ENCODE measurements around the gene CCDC83. TPM values are rescaled to one million over a fixed set of nuclear protein-coding genes. Genes with fewer than 3 reads are reported as not detected.

Gene CCDC83
- total and polyA plus RNA-seq, 2 donors (not counting 3 experiments of a cell fraction or from before 2014, with no cell fraction given) = not detected

- Histone ChIP-seq H3K9me1 (replicated peaks; ENCODE audit: control insufficient read depth, extremely low read depth, insufficient read depth, low read length) (no peaks in the 10 kb centered on the region), H3K27me3 (ENCODE audit: control insufficient read depth in 2 of 2, insufficient read depth in 2 of 2, low read length in 2 of 2) (peaks cover 27 to 29% of the 10 kb centered on the region in 2 experiments), H3K9ac (replicated peaks; ENCODE audit: extremely low read depth, insufficient read depth, low read length) (no peak overlapping the region), H3K4me2 (ENCODE audit: insufficient read depth, low read length) (no peak overlapping the region), H2AFZ (ENCODE audit: low read depth, low read length) (no peak overlapping the region), H4K20me1 (replicated peaks; ENCODE audit: control insufficient read depth, extremely low read depth, insufficient read depth, low read length) (no peaks in the 10 kb centered on the region), H3K4me1 (ENCODE audit: control insufficient read depth, extremely low read depth, insufficient read depth, low read length) (no peaks in the 10 kb centered on the region), H3K36me3 (ENCODE audit: control insufficient read depth in 2 of 2, extremely low read depth in 1 of 2, insufficient read depth in 2 of 2, low read length in 2 of 2) (no peaks in the 10 kb centered on the region), H3K27ac (ENCODE audit: insufficient read depth, low read depth, low read length) (no peak overlapping the region), H3K4me3 (replicated peaks in 1 of 3; ENCODE audit: insufficient read depth in 1 of 3, low read depth in 1 of 3, low read length in 3 of 3) (no peak overlapping the region), H3K9me3 (replicated peaks; ENCODE audit: control insufficient read depth, insufficient read depth, low read length) (no peaks in the 10 kb centered on the region), H3K79me2 (ENCODE audit: control insufficient read depth, insufficient read depth, low read length) (no peaks in the 10 kb centered on the region)
- no TSS peak for BruUV-seq (replicated peaks)
- DNase-seq (ENCODE audit: low read depth, low spot score) (no peak), FAIRE-seq (no peak)
- TF ChIP-seq, protein P1, sequence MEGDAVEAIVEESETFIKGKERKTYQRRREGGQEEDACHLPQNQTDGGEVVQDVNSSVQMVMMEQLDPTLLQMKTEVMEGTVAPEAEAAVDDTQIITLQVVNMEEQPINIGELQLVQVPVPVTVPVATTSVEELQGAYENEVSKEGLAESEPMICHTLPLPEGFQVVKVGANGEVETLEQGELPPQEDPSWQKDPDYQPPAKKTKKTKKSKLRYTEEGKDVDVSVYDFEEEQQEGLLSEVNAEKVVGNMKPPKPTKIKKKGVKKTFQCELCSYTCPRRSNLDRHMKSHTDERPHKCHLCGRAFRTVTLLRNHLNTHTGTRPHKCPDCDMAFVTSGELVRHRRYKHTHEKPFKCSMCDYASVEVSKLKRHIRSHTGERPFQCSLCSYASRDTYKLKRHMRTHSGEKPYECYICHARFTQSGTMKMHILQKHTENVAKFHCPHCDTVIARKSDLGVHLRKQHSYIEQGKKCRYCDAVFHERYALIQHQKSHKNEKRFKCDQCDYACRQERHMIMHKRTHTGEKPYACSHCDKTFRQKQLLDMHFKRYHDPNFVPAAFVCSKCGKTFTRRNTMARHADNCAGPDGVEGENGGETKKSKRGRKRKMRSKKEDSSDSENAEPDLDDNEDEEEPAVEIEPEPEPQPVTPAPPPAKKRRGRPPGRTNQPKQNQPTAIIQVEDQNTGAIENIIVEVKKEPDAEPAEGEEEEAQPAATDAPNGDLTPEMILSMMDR (IDR thresholded peaks at IDR 0.05; ENCODE audit: extremely low read depth in 1 of 2, insufficient read depth in 1 of 2, low read depth in 1 of 2, low read length in 2 of 2) = no peak
- TF ChIP-seq JUN (IDR thresholded peaks at IDR 0.05; ENCODE audit: borderline replicate concordance, insufficient read depth, insufficient read length, low read depth) = no peak
- no peak for TF ChIP-seq FOS (IDR thresholded peaks at IDR 0.05; ENCODE audit: borderline replicate concordance, insufficient read depth, low read length)
- no peak for TF ChIP-seq MAX (IDR thresholded peaks at IDR 0.05; ENCODE audit: insufficient read depth, insufficient read length)
- TF ChIP-seq POLR2AphosphoS5 (IDR thresholded peaks at IDR 0.05; ENCODE audit: insufficient read depth, low read depth, low read length) = no peak
- no peak for TF ChIP-seq MYC (IDR thresholded peaks at IDR 0.05; ENCODE audit: low read depth, low read length)
- no peak for TF ChIP-seq GATA2 (IDR thresholded peaks at IDR 0.05; ENCODE audit: insufficient read depth, insufficient read length, low read depth, low read length)
- TF ChIP-seq POLR2A (IDR thresholded peaks at IDR 0.05; ENCODE audit: low read depth, low read length) = no peak
- TF ChIP-seq EZH2 (IDR thresholded peaks at IDR 0.05; ENCODE audit: borderline replicate concordance, low read depth, low read length, severe bottlenecking) = no peak
- CTCF ChIA-PET = interaction anchor here (0.6 to 1.4 kb wide), 2 partner anchors 76 to 214 kb away, joined by 3 read pairs; no protein-coding TSS in a partner anchor
- POLR2A ChIA-PET = no interaction called here
- intact Hi-C loops (cut with micrococcal nuclease) (no loop called here), dilution Hi-C loops (cut with MboI; ENCODE audit: extremely low pct_ligation_motif_present, low sequenced_read_pairs) (no loop called here)
Measured at GRCh38 chr11:85918910-85919794, 64.0 kb downstream of the CCDC83 start.

Measured in endothelial cell of umbilical vein (primary cell).